Epithelial cell of proximal tubule (primary cell): Measurements from ENCODE around the gene XPO4. TPM values are rescaled to one million over a fixed set of nuclear protein-coding genes. Genes with fewer than 3 reads are reported as not detected.

Experiments
- DNase-seq: peaks from one replicate; pipeline ENCODE4 v3.0.0-alpha.2; 2011; ENCODE audit warnings: low read depth
- H3K4me3 ChIP-seq: 2 replicates; pipeline ENCODE4 v1.5.1; 2011; ENCODE audit warnings: low read depth, mild to moderate bottlenecking, low read length
- total RNA-seq: library from RNA; depleted of rRNA; stranded (reverse); fragments of >200 nt; gene quantifications from 2 replicates; pipeline ENCODE4 v1.2.3, GENCODE V29; 2015
- TF ChIP-seq, protein P1 (sequence below): conservative IDR thresholded peaks from 2 replicates; pipeline ENCODE4 v1.5.1; 2012; ENCODE audit warnings: low read depth, mild to moderate bottlenecking, low read length

The XPO4 gene
- total RNA-seq, 1 donor from 2014 or later, result 11.8 TPM

DNA sequence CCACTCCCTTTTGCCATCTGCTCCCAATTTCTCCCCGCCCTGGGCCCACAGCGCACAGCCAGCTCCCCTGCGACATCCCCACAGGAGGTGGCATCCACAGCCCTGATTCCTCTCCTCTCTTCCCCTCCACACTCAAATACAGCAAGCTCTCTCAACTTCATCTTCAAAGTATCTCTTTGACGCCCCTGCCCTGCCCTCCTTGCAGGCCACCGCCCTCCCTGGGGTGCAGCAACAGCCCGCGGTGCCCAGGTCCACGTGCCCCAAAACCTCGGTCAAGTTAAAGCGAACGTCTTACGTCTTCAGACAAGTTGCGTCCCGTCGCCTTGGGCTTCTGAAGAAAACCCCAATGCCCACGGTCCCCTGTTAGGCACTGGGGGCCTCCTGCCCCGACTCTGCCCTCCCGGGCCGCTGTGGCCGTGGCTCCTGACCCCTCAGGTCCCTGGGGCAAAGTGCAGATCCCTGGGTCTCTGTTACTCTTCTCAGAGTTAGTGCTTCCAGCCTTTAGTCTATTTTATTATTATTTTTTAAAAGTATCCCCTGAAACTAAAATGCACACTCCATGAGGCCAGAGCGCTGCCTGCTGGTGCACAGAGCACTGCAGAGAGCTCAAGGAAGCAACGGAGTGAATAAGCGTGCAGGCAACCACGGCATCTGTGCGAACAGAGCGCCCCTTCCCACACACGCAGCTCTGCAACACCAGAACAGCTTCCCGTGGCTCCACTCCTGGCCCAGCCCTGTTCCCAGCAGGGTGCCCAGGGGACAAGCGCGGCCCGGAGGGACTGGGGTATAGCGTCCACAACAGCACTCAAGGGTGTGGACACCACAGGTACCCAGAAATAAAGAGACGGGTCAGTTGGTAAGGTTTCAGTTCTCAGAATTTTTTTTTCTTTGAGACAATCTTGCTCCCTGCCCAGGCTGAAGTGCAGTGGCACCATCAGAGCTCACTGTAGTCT lies 172.6 kb downstream of the XPO4 start:
- DNase-seq, result no peak
- TF ChIP-seq, protein P1, sequence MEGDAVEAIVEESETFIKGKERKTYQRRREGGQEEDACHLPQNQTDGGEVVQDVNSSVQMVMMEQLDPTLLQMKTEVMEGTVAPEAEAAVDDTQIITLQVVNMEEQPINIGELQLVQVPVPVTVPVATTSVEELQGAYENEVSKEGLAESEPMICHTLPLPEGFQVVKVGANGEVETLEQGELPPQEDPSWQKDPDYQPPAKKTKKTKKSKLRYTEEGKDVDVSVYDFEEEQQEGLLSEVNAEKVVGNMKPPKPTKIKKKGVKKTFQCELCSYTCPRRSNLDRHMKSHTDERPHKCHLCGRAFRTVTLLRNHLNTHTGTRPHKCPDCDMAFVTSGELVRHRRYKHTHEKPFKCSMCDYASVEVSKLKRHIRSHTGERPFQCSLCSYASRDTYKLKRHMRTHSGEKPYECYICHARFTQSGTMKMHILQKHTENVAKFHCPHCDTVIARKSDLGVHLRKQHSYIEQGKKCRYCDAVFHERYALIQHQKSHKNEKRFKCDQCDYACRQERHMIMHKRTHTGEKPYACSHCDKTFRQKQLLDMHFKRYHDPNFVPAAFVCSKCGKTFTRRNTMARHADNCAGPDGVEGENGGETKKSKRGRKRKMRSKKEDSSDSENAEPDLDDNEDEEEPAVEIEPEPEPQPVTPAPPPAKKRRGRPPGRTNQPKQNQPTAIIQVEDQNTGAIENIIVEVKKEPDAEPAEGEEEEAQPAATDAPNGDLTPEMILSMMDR, result no peak

GRCh38 chr13:20728579-20729311 lies 173.8 kb downstream of the XPO4 start:
- H3K4me3 ChIP-seq, result no peak overlapping the region
- TF ChIP-seq, protein P1, result no peak
- no peak for DNase-seq

More for the DNA sequence above, 172.6 kb downstream of the XPO4 start:
- H3K4me3 ChIP-seq, result no peak overlapping the region

DNA sequence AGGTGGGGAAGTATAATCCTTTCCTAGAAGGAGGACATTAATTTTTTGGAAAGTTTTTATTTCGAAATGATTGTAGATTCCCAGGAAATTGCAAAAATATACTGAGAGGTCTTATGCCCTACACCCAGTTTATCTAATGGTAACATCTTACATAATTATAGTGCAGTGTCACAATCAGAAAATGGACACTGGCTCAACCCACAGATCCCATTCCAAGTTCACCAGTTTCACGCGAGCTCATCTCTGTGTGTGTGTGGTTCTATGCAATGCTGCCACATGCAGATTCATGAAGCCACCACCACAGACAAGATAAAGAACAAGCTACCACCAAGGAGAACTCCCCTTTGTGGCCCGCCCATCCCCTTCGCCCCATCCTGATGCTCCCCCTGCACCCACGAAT lies 174.7 kb downstream of the XPO4 start:
- no peak for DNase-seq
- no peak overlapping the region for H3K4me3 ChIP-seq
- TF ChIP-seq, protein P1, result no peak

Other genes starting within 250 kb of the XPO4 start
- 0.22 and 0.35 TPM in 2 replicates for gene IL17D, start 199.0 kb downstream of the XPO4 start, total RNA-seq
- 14.6 and 16.0 TPM in 2 replicates for gene EEF1AKMT1, start 128.8 kb downstream of the XPO4 start, total RNA-seq
- gene LATS2, start 158.8 kb upstream of the XPO4 start, total RNA-seq, result 17.1 and 22.1 TPM in 2 replicates
- 50.5 and 51.1 TPM in 2 replicates for gene SAP18, start 237.4 kb upstream of the XPO4 start, total RNA-seq